Prostate gland (tissue), 2 donors: ENCODE measurements around the gene AIMP1.

Experiments used
- POLR2A ChIP-seq: fragments of 450-650 bp; IDR thresholded peaks from one replicate; pipeline ENCODE4 v1.6.1; 2016; ENCODE audit warnings: antibody characterized with exemption, mild to moderate bottlenecking
- TF ChIP-seq, protein P1 (sequence below), 4 experiments: fragments of 200-600 bp in 2 of 4; fragments of 450-650 bp in 2 of 4; sonication (generic) in 2 of 4; IDR thresholded peaks; 1 replicate in 3 of 4; 2 replicates in 1 of 4; pipeline ENCODE4 v1.5.1; 2016 to 2019; ENCODE audit warnings: antibody characterized with exemption in 4 of 4, mild to moderate bottlenecking in 2 of 4, moderate library complexity in 2 of 4

DNA sequence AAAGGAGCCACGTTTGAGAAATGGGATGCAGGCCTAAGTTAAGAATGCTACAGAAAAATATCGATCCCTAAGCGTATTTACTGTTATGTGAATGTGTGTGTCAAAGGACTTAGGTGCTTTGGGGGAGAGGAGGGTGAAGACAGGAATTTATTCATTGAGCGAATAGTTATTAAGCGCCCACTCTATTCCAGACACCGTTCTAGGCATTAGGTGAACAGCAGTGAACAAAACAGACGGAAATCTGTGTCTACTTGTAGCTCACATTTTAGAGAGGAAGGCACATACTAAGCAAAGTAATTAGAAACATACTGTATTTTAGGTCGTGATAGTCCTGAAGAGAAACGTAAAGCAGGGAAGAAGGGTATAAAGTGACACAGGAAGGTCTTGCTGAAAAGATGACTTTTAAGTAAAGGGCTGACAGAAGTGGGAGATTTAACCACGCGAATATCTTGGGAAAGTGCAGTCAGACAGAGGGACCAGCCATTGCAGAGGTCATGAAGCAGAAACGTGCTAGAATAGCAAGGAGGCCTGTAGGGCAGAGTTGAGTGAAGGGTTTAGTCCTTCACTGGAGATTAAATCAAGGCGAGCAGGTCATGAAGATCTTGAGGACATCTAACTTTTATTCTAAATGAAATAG lies 541 bp downstream of the AIMP1 start:
- TF ChIP-seq, protein P1, sequence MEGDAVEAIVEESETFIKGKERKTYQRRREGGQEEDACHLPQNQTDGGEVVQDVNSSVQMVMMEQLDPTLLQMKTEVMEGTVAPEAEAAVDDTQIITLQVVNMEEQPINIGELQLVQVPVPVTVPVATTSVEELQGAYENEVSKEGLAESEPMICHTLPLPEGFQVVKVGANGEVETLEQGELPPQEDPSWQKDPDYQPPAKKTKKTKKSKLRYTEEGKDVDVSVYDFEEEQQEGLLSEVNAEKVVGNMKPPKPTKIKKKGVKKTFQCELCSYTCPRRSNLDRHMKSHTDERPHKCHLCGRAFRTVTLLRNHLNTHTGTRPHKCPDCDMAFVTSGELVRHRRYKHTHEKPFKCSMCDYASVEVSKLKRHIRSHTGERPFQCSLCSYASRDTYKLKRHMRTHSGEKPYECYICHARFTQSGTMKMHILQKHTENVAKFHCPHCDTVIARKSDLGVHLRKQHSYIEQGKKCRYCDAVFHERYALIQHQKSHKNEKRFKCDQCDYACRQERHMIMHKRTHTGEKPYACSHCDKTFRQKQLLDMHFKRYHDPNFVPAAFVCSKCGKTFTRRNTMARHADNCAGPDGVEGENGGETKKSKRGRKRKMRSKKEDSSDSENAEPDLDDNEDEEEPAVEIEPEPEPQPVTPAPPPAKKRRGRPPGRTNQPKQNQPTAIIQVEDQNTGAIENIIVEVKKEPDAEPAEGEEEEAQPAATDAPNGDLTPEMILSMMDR (IDR thresholded peaks at IDR 0.05), result no peak
- TF ChIP-seq POLR2A, result no peak
